Activated CD4-positive, CD25-positive, alpha-beta regulatory T cell (primary cell): ENCODE data around the gene TP53I13.
"Not testable (repeated sequence)": the region's sequence is repeated elsewhere in the genome, so short reads cannot be mapped to it uniquely, and the experiment has no call there.

ENCODE experiments used
- DNase-seq, 4 experiments: peaks; one replicate each; lab custom pipeline; 2025; lab: John Stamatoyannopoulos, UW

TP53I13 gene, protein sequence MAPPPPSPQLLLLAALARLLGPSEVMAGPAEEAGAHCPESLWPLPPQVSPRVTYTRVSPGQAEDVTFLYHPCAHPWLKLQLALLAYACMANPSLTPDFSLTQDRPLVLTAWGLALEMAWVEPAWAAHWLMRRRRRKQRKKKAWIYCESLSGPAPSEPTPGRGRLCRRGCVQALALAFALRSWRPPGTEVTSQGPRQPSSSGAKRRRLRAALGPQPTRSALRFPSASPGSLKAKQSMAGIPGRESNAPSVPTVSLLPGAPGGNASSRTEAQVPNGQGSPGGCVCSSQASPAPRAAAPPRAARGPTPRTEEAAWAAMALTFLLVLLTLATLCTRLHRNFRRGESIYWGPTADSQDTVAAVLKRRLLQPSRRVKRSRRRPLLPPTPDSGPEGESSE

GRCh38 chr17:29568331-29569244 lies at the start of gene TP53I13:
Gene TP53I13 (plus strand): TSS chr17:29568701. CDS start chr17:29568759, 58 bp downstream.
- peak; percentile 73 to 81 (median 78) for DNase-seq

DNA sequence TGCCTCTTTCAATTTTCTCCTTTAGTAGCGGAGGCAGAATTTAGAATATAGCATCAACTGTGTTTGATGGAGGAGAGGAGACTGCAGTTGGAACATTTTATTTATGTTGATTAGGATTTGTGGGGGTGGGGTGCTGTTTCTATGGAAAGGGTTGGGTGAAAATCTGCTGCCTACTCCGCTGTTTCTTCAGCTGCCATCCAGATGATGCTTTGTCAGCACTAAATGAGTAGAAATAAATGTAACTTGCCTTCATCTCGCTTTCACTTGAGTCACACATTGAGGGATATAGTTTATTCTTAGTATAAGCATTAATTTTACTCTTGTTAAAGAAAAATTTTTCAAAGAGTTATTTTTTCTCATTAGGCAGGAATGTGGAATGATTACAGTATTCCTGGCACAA lies 43.8 kb upstream of the TP53I13 start:
- DNase-seq: no peak

DNA sequence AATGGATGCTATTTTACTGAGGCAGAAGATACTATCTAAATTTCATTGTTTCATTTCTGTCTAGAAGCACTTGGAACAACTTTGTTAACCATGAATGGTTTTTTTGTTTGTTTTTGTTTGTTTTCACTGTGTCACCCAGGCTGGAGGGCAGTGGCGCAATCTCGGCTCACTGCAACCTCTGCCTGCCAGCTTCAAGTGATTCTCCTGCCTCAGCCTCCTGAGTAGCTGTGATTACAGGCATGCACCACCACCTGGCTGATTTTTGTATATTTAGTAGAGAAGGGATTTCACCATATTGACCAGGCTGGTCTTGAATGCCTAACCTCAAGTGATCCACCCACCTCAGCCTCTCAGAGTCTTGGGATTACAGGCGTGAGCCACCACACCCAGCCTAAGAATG lies 42.2 kb upstream of the TP53I13 start:
- no peak for DNase-seq

- no peak for DNase-seq
Measured at GRCh38 chr17:29533976-29534375, 34.5 kb upstream of the TP53I13 start.

GRCh38 chr17:29544066-29544465 lies 24.4 kb upstream of the TP53I13 start:
- DNase-seq: no peak

DNA sequence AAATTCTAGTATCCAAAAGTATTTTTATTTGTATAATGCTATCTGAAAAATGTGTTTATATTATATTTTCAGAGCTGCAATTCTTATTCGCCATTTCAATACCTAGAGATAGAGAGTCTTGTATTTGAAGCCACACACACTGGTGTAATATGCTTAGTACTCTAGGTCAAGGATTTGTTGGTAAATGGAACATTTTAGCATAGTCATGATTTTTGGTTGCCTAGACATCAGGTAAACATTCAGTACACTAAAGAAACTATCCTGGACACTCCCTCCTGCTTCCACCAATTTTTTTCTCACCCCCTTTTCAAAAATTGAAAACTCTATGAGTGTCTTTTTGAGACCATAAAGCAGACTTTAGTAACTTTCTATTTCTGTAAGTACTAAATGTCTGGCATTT lies 22.4 kb upstream of the TP53I13 start:
- DNase-seq: no peak

- DNase-seq: no peak
Measured at GRCh38 chr17:29546830-29547229, 21.7 kb upstream of the TP53I13 start.

GRCh38 chr17:29549177-29549923 lies 19.2 kb upstream of the TP53I13 start:
- no peak for DNase-seq

GRCh38 chr17:29555840-29556239 lies 12.7 kb upstream of the TP53I13 start:
- DNase-seq: no peak

DNA sequence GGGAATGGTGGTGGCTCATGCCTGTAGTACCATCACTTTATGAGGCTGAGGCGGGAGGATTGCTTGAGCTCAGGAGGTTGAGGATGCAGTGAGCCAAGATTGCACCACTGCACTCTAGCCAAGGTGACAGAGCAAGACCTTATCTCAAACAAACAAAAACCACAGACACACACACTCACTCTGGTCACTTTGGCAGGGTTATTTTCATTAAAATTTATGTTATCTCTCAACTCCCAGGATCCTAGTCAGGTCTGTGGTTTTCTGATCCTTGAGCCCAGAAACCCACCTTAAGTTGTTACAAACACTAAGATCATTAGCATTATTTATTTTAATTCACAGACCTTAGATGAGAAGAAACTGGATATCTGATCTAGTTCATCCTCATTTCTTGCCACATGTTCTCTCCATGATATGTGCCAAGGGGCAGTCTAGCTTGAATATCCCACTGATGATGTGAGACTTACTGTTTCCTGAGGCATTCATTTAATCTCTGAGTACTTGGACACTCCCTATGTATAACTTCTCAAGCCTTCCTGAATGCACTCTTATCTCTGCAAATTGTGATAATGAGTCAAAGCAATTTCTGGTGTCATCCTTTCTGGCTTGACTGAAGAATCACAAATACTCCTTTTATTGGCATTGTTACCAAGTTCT lies 11.3 kb upstream of the TP53I13 start:
- DNase-seq: no peak

GRCh38 chr17:29557739-29558116 lies 10.8 kb upstream of the TP53I13 start:
- DNase-seq: no peak

GRCh38 chr17:29558139-29558538 lies 10.4 kb upstream of the TP53I13 start:
- DNase-seq: not testable (repeated sequence)

DNA sequence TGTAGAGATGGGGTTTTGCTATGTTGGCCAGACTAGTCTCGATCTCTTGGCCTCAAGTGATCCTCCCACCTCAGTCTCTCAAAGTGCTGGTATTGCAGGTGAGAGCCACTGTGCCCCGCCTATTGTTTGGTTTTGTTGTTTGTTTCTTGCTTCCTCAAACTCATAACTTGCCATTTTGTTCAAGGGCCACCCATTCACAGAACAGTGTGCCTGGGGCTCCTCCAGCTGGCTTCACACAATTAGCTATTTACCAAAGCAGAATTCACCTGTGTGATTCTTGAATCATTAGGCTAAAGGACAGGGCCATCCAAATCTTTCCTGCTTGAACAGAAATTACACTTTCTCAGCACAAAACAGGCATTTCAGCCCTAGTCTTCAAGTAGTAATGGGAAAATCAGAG lies 8.9 kb upstream of the TP53I13 start:
- no peak for DNase-seq

DNA sequence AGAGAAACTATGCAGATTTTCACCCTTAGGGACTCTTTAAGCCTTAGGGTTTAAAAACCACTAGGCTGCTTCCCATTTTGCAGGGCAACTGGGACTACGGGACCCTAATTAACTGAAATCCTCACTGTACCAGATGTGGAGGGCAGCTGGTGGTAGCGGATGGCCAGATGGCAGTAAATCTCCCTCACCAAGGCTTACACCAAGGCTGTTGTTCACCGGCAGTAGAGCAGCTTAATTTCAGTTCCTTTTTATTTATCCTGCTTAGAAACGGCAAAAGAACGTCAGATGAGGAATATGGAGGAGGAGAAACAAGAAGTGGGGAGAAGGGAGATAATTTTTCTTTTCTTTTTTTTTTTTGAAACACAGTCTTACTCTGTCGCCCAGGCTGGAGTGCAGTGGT lies 8.2 kb upstream of the TP53I13 start:
- no peak for DNase-seq

DNA sequence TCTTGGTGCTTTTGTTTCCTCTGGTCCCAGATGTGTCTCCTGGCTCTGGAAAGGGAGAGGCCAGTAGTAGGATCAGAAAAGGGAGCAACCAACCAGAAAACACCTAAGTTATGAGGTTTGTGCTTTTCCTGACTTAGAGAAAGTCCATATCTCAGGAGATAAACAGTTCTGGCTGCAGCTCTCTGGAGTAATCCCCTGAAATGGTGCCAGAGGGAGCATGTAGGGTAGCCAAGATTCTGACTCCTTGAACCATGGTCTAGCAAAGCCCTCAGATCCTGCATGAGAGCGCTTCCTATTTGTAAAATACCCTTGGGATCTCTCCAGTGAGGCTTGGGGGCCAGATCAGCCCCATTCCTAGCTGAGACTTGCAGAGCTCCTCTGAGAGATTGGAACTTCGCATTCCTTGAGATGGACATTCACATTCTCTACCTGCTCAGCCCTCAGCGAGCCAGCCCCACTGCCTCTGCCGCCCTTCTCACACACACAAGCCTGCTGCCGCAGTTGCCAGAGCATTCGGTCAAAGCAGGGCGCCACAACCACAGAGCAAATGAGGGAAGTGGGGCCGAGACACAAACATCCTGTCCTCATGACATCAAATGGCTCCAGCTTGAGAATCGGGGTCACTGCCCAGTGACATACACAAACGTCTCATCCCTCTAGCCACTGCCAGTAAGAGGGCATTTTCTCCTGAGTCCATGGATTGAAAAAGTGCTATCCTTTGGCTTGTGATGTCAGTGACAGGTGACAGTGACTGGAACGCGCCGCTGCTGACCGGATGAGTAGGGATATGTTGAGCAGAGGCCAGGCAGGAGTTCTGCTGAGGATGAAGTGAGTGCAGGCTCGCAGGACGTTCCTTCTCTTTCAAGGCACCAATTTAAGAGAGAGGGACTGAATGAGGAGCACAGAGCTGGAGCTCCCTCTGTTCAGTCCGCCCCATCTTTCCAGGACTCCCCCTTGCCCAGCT lies 6.7 kb upstream of the TP53I13 start:
- DNase-seq: no peak

GRCh38 chr17:29562615-29563014 lies 5.9 kb upstream of the TP53I13 start:
- no peak for DNase-seq

DNA sequence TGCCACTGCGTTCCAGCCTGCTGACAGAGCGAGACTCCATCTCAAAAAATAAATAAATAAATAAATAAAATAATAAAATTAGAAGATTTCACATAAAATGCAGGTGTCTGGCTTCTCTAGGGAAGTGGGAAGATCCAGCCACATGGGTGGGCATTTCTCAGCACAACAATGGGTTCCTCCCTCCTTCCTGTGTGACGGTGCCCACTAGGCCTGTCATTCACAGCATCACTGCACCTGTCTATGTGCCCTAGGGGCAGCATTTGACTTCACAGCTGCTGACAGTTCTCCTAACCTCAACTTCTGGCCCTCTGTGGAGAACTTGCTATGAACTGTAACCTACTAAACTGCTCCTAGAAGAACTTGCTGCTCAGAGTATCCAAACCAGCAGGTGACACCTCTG lies 4.7 kb upstream of the TP53I13 start:
- no peak for DNase-seq

DNA sequence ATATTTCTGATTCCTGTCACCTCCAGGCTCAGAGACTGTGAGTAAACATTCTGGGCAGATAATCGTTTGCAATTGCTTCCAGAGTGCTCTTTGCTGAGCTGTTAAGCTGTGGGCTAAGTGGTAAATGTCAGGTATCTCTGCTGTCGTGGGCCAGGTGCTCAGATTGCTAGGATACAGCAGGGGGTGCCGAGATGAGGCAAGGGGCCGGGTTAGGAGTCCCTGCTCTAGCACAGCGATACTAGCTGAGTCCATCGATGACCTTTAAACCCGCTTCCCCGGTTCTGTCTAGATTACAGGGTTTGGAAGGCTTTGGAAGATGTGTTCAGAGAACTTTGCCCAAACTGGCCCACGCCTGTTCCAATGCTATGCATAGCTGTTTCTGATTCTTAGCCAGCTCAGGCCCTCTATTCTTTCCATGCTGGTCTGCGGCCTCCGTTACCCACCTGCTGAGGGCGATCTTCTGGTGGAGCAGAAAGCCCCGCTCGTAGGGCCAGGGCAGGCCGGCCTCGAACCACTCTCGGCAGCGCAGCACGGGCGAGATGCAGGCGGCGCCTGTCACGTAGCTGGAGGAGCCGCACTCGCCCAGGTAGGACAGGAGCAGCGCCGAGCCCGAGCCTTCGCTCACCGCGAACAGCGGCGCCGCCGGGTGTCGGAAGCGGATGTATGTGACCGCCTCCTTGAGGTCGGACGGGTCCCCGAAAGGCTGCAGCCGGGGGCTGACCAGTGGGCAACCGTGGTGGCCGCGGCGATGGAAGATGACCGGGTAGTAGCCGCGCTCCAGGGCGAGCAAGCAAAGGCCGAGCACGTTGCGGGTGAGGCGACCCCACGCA lies 2.6 kb upstream of the TP53I13 start:
- peak in 2 of 4 experiments; percentile 35 to 37 for DNase-seq

GRCh38 chr17:29566473-29567303 lies 1.8 kb upstream of the TP53I13 start, which contains the start of gene ABHD15:
Gene ABHD15 (minus strand): TSS chr17:29567037. CDS start chr17:29566966, 71 bp downstream.
- DNase-seq: peak in 3 of 4 experiments; percentile 27 to 53 (median 49)
